ENCODE measurements around the gene ARL8A.

- TF ChIP-seq POLR2A (IDR thresholded peaks at IDR 0.05): no peak
- no peak for TF ChIP-seq CTCF (IDR thresholded peaks at IDR 0.05)
These were observed 9.7 kb upstream of the ARL8A start for GRCh38 chr1:202154148-202154765.

Measured in right lobe of liver (tissue), 4 donors.